Medulla oblongata (tissue), 1 donor: ENCODE results near the gene PRSS12.

Source experiments
- DNase-seq: peaks from one replicate; pipeline ENCODE4 v3.0.0-alpha.2; 2015; ENCODE audit errors: extremely low spot score

Gene PRSS12

DNA sequence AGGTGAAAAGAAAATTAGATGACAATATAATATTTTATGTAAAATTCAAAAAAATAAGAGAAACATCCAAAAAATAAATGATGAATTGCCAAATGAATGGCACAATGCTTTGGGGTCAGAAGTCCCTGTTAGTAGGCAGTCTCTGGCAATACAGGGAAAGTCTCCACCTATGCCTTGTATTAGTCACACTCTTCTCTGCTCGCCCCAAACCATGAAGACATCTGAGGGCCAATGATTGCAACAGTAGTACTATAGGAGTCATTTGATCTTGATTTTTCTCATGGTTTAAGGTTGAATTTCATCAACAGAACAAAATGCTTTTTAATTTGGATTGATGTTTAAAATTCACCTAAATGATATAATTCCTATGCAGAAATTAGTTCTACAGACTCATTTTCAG lies 3.9 kb upstream of the PRSS12 start:
- DNase-seq: no peak

DNA sequence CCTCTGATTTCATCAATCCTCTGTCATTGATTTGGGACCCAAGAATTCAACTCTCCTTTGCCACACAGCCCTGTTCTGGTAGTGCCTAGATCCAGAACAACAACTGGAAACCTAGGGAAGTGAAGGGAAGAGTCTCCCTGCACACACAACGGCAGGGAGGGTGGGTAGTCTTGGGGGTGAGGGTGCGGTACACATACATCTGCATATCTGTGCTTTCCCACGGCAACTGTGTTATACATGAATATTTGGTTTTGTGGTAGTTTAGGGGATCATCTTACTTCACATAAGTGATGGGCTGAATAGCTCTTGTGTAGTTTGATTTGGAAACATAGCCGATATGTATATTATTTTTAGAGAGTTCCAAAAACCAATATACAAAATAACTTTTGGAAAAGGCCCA lies 3.3 kb upstream of the PRSS12 start:
- DNase-seq: no peak

- DNase-seq: no peak
Observed at GRCh38 chr4:118354913-118355312, 2.1 kb upstream of the PRSS12 start.

GRCh38 chr4:118353534-118354030 lies 779 bp upstream of the PRSS12 start:
- no peak for DNase-seq

GRCh38 chr4:118351851-118352827 lies 664 bp downstream of the PRSS12 start:
- DNase-seq: no peak

GRCh38 chr4:118350961-118351360 lies 1.8 kb downstream of the PRSS12 start:
- no peak for DNase-seq

GRCh38 chr4:118348886-118349285 lies 3.9 kb downstream of the PRSS12 start:
- no peak for DNase-seq

- no peak for DNase-seq
Observed at GRCh38 chr4:118346495-118346894, 6.3 kb downstream of the PRSS12 start.

DNA sequence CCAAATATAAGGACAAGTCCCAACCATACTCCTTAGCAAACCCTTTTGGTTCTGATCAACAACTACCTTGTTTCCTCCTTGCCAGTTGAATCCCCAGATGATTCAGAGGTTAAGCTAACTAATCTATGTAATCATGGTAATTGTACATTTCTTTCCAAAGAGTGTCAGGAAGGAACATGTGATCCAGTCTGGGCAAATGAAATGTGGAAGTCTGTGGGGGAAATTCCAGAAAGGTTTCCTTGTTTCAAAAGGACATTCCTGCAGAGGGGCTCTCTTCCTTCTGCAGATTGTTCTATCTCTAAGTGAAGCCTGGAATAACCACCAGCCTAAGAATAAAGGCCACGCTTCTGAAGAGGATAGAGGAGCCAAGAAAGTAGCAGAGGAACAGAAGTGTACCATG lies 7.0 kb downstream of the PRSS12 start:
- DNase-seq: no peak

DNA sequence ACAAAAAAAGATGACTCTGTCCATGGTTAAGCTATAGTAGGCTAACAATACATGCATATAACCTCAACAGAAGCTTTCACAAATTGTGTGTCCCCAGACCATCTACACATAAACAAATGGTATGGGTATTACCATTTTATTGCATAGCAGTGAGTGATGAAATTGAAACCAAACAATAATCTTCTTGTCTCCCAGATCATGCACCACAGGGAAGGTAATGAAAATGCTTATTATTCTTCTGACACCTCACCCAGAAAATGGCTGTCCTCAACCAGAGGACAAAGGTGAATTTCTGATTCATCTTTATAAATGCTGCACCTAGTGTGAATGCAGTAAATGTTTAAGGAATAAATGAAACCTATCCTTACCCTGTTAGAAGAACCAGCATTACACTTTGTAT lies 8.0 kb downstream of the PRSS12 start:
- DNase-seq: no peak

- DNase-seq: no peak
Observed at GRCh38 chr4:118343501-118343900, 9.3 kb downstream of the PRSS12 start.

- DNase-seq: no peak
Observed at GRCh38 chr4:118340109-118340508, 12.7 kb downstream of the PRSS12 start.

DNA sequence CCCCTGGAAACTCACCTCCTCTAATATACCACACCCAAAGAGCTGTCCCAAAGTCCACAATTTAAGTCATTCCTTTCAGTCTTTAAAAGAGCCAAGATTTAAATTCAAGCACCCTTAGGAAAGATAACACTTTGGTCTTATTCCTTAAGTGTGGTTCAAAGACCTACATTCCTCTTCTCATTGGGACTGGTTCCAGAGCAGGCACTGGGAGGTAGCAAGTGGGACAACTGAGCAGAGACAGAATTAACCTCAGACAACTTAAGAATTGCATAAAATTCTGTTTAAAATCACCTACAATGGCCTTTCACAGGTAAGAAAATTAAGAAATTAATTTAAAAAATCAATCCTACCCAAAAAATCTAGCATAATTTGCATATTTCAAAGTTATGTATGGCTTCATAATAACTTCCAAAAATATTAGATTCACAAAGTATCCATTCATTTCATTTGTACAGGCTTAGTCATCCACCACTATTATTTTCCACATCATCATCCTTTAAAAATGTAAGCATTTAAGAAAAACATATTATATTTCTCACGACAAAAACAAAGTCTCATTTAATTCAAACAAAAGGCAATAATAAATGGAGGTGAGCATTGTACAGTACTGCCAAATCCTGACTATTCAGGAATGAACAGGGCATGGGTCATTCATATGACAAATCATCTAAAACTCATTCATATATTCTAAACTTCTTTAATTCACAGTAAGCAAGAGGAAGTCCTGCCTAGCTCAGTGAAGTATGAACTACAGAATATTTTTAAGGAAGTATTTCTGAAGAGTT lies 13.6 kb downstream of the PRSS12 start:
- DNase-seq: no peak

GRCh38 chr4:118338518-118338917 lies 14.3 kb downstream of the PRSS12 start:
- no peak for DNase-seq

GRCh38 chr4:118337954-118338353 lies 14.8 kb downstream of the PRSS12 start:
- DNase-seq: no peak

DNA sequence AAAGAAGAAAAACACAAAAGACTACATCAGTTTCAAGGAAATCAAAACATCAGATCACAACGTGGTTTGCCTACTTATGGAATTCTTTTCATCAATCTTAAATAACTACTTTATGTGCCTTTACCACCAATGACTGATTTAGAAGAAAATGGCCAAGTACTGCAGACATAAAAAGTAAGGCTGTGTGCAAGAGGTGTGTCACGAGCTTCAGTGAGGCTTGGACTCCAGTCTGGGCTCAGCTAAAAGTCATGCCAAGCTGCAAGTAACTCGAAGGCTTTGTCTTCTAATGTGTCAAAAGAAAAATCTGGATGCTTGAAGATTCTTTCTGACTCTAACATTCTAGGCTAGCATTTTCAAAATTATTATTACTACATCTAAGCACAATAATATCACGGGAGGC lies 17.0 kb downstream of the PRSS12 start:
- DNase-seq: no peak

GRCh38 chr4:118335324-118335723 lies 17.5 kb downstream of the PRSS12 start:
- no peak for DNase-seq

GRCh38 chr4:118331352-118331751 lies 21.5 kb downstream of the PRSS12 start:
- DNase-seq: no peak

DNA sequence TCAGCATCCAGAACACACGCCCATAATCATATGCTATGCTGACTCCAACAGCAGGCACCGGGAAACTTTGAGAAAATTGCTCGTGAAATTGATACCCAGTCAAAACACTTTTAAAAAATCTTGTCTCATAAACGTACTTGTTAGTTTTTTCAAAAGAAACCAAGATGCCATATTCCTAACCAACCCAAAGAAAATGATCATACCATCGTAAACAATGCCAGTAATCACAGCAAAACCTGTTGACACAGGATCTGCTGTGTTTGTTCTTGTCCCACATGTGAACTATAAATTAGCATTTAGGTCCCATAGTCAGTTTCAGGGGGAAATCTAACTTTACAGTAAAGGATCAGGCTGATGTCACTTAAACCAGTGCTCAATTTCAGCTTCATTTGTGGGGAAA lies 23.0 kb downstream of the PRSS12 start:
- DNase-seq: no peak

GRCh38 chr4:118327554-118328241 lies 25.1 kb downstream of the PRSS12 start:
- DNase-seq: no peak

- no peak for DNase-seq
Observed at GRCh38 chr4:118326585-118326984, 26.2 kb downstream of the PRSS12 start.

- DNase-seq: no peak
Observed at GRCh38 chr4:118325431-118325830, 27.4 kb downstream of the PRSS12 start.
